HG02938 (cell line): Measurements from ENCODE around the gene NXN.
"Not testable (repeated sequence)": the region's sequence is repeated elsewhere in the genome, so short reads cannot be mapped to it uniquely, and the experiment has no call there.

Source experiments
- ATAC-seq: cut with Tn5 transposase; IDR thresholded peaks from one replicate; pipeline ENCODE4 v1.9.1; 2021; ENCODE audit warnings: mild to moderate bottlenecking, moderate library complexity; ENCODE audit not compliant: unreplicated experiment

The NXN gene

DNA sequence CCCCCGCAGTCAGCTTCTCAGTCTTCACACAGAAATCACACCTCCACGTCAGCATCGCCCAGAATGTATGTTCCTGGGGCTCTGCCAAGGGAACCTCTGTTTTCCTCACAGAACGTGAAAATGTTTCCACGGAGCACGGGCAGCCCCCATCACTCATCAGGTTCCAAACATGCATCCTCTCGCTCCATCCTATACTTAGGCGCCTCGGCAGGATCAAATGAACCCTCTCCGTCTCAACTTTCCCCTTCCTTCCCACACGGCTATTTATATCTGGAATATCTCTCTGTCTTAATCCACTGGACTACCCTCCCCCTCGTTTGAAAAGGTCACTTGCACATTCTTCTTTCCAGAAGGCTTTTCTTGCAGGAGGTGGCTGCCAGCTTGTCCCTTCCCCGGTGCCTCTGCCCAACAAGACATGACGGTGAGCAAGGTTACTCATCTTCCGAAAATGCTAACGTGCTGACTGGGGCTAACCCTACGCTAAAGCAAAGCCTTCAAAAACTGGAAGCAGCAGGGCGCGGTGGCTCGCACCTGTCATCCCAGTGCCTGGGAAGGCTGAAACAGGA lies 21.6 kb downstream of the NXN start:
- ATAC-seq, result no peak

GRCh38 chr17:956905-957304 lies 22.7 kb downstream of the NXN start:
- ATAC-seq, result no peak

GRCh38 chr17:954431-955164 lies 25.0 kb downstream of the NXN start:
- ATAC-seq, result no peak

DNA sequence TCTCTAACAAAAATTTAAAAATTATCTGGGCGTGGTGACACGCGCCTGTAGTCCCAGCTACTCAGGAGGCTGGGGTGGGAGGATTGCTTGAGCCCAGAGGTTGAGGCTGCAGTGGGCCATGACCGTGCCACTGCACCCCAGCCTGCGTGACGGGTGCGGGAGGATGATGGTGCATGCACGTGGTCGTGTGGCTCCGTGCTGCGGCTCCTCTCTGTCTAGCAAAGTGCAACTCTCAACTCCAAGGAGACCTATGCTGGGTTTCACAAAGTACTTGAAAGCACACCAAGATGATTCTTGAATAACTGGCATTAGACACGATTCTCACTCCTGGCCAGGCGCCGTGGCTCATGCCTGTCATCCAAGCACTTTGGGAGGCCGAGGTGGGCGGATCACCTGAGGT lies 25.8 kb downstream of the NXN start:
- no peak for ATAC-seq

- ATAC-seq, result not testable (repeated sequence)
These were observed 27.0 kb downstream of the NXN start for GRCh38 chr17:952592-952991.

- no peak for ATAC-seq
These were observed 28.0 kb downstream of the NXN start for GRCh38 chr17:951325-952132.

DNA sequence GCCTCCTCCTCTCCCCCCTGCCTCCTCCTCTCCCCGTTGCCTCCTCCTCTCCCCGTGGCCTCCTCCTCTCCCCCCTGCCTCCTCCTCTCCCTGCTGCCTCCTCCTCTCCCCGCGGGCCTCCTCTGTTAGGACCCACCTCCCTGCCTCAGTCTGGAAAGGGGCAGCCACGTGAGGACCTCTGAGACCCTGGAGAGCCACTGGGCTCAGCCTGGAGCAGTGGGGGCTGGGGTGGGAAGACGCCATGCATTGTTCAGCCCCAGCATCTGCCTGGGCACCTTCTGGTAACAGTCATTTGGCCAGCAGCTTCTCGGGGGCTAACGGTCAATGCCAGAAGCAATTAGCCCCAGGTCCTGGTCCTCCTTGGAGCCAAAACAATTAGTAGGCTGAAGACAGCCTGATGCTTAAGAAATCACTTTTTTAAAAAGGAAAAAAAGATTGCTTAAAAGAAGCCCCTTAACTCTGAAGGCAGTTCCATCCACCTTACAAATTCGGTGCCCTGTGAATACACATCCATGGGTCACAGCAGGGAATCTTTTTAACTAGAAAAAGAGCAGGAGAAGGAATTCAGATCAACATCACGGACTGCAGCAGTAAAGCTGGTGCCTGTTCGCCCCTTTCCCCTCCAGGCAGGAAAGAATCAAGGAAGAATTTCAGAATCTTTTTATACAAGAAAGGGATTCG lies 29.8 kb downstream of the NXN start:
- ATAC-seq, result no peak

DNA sequence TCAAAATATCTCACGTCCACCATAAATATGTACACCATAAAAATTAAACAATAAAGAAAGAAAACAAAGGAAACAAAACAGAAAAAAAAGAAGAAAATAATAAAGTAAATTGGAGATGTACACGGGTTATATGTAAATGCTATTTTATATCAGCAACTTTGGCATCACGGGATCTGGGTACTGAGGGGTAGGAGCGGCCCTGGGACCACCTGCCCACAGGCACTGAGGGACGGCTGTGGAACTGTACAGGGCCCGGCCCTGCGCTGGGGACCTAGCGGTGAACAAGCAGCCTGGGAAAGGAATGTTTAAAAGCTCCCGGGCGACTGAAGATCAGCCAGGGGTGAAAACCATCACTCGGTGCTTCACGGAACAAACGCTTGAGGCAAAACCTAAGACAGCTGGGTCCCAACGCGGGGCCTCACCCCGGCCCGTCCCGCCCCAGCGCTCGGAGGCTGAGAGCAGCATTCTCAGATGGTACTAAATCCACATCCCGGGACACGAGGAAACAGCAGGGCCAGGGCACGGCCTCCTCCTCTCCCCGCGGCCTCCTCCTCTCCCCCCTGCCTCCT lies 31.2 kb downstream of the NXN start:
- ATAC-seq, result no peak

DNA sequence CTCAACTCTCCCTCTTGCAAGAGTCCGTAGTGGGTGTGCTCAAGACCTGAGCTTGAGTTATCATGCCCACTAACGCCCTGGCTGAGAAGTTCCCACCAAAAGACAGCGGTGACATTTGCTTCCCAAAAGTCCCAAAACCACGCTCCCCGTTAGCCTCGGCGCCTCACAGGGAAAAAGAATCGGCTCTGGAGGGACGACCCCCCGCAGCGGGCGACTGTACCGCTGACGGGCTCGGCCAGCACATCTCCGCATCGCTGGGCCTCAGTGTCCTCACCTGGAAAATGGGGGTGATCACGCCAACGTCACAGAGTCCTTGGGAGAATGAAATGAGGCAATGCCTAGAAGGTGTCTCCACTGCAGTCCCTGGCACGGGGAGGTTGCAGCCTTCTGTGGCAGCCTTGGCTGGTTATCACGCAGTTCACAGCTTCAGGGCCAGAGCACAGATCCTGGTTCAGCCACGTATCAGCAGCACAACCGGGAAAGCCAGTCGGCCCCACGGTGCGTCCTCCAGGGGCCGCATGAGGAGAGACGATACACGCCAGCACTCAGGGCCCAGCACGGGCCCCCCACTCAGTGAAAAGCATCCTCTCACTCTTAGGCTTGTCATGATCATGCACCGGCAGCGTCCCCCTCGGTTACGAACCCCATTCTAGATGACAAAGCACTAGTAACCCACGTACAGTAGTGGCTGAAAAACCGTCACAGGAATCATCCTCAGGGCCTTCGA lies 32.9 kb downstream of the NXN start:
- ATAC-seq, result no peak

DNA sequence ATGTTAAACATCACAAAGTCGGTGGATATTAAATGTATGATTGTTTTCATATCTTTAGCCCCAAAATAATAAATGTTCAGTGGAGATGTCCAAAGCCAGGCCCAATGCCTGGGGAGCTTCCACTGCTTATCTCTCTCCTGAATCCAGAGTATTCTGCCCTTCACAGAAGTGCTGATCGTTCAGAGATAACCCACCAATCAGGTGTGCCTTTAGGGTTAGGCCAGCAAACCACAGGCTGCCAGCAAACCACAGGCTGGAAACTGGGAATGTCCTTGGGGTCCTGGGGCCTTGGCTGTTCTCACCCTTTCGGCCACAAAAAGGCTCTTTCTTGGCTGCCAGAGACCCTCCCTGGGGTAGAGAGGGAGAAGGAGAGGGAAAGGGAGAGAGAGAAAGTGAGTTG lies 33.9 kb downstream of the NXN start:
- no peak for ATAC-seq

DNA sequence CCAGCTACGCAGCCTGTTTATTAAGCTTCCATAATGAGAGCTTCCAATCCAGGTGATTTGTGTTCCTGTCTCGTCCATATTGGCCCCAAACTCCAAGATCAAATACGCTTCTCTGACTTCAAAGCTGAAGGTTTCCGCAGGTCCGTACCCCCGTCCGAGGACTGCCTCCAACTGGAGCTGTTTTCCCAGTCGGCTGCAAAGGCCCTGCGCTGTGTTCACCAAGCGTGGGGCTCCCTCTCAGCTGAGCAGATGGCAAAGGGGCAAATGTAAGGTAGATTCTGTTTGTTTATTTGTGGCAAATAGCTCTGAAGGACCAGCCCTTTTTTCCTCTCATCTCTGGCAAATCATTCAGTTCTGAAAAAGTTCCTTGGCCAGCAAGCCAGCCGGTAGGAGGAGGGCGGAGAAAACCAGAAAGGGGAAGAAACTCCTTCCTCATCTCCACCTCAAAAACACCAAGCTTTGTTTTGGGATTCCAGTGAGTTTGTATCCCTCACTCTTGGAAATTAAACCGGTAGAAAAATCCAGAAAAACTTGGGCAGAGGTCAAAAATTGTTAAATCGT lies 35.2 kb downstream of the NXN start:
- no peak for ATAC-seq

DNA sequence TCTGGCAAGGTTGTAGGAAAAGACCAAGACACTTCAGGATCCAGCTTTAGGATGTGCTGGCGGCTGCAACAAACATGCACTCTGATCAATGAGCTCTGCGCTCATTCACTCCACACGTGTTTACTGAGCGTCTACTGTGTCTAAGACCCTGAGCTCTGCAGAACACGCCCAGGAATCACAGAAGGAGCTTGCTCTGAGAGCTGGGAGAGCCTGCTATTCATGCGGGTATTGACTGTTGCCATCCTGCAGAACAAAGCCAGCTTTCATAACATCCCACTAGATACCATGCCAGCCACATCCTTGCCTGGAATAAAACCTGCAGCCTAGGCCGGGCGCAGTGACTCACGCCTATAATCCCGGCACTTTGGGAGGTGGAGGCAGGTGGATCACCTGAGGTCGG lies 44.1 kb downstream of the NXN start:
- ATAC-seq, result no peak

- ATAC-seq, result no peak
These were observed 46.1 kb downstream of the NXN start for GRCh38 chr17:933312-934073.

- ATAC-seq, result no peak
These were observed 49.3 kb downstream of the NXN start for GRCh38 chr17:930258-930657.

GRCh38 chr17:929586-929985 lies 50.0 kb downstream of the NXN start:
- no peak for ATAC-seq

DNA sequence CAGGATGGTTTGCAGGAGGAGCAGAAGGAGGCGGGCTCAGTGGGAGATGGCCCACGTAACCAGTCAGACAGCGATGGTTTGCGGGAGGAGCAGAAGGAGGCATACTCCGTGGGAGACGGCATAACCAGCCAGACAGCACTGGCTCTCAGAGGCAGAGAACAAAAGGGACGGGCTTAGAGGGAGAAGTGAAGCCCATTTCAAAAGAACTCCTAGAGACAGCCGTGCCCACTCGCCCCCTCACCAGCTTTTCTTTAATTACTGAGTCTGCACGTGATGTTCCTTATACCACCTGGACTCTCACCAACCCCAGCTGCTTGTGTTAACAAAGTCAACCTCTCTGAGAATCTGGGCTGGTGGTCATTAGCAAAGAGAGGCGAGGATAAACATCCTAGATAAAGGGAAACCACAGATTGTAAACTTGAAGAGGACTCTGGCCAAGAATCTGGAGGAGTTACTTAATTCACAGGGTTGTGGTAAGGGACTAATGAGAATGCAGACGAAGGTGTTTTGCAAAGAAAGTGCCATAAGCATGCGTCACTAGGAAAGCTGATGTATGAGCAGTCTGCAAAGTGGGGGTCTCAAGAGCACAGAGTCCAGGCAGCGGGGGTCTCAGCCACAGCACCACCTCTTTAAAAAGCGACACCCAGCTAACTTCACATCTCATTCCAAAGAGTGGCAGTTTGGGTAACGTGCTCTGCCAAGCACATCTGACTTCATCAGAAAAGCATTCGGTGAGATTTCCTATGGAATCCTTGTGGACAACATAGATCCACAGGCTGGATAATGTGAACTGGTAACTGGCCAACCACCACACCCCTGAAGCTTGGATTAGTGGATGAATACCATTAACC lies 51.7 kb downstream of the NXN start:
- ATAC-seq, result no peak

DNA sequence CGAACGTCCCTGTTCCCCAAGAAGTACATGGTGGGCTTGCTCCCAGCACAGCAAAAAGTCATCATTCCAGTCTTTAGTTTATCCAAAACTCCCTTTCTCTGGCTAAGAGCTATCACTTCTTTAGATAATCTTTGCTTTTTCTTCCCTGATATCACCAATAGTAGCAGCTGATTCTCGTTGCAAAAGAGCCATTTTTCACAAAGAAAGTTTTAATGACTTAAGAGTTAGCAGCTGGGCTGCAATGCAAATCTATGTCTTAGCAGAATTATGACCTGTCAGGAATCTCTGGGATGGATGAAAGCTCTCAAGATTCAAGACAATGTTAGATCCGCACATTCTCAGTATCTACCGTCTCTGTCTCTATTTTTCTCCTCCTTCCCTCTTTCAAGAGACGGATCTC lies 53.8 kb downstream of the NXN start:
- no peak for ATAC-seq

- no peak for ATAC-seq
These were observed 54.7 kb downstream of the NXN start for GRCh38 chr17:924711-925475.
